Measurements from ENCODE around the gene ADGRL1. TPM values are rescaled to one million over a fixed set of nuclear protein-coding genes. Genes with fewer than 3 reads are reported as not detected.
"Not testable (repeated sequence)": the region's sequence is repeated elsewhere in the genome, so short reads cannot be mapped to it uniquely, and the experiment has no call there.

ADGRL1 gene
- total RNA-seq, 4 donors from 2014 or later: 2.4 to 64.0 (median 20.7) TPM

DNA sequence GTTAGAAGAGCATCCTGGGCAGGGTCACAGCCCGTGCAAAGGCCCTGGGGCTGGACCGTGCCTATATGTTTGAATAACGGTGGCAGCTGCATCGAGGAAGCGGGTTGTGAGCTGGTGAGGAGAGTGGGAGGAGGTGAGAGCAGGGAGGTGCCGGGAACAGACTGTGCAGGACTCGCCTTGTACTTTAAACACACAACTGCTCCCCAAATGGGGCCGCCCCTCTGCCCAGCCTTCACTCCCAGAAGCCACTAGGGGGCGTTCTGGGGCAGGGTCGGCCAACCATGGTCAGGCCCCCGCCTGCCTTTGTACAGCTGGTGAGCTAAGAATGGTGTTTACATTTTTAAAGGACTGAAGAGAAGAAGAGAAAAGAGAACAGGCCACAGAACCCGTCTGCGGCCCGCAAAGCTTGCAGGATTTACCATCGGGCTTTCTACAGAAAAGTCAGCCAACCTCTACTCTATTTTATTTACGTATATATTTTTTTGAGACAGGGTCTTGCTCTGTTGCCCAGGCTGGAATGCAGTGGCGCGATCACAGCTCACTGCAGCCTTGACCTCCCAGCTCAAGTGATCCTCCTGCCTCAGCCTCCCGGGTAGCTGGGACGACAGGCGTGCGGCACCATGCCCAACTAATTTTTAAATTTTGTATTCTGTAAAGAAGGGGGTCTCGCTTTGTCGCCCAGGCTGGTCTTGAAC lies 5.7 kb downstream of the ADGRL1 start:
- H3K4me1 ChIP-seq; H3K4me3 ChIP-seq; H3K36me3 ChIP-seq; H3K9me3 ChIP-seq; intact Hi-C loops (cut with DNase I; ENCODE audit: low total_unique reads); H3K27me3 ChIP-seq: not testable (repeated sequence)
- peak overlapping the region in 1 of 2 donors; percentile 57 for H3K27ac ChIP-seq
- TF ChIP-seq, protein P1, sequence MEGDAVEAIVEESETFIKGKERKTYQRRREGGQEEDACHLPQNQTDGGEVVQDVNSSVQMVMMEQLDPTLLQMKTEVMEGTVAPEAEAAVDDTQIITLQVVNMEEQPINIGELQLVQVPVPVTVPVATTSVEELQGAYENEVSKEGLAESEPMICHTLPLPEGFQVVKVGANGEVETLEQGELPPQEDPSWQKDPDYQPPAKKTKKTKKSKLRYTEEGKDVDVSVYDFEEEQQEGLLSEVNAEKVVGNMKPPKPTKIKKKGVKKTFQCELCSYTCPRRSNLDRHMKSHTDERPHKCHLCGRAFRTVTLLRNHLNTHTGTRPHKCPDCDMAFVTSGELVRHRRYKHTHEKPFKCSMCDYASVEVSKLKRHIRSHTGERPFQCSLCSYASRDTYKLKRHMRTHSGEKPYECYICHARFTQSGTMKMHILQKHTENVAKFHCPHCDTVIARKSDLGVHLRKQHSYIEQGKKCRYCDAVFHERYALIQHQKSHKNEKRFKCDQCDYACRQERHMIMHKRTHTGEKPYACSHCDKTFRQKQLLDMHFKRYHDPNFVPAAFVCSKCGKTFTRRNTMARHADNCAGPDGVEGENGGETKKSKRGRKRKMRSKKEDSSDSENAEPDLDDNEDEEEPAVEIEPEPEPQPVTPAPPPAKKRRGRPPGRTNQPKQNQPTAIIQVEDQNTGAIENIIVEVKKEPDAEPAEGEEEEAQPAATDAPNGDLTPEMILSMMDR (IDR thresholded peaks at IDR 0.05): peak; percentile 50 to 65 (median 53)
- DNase-seq: peak in 1 of 2 donors; percentile 50

DNA sequence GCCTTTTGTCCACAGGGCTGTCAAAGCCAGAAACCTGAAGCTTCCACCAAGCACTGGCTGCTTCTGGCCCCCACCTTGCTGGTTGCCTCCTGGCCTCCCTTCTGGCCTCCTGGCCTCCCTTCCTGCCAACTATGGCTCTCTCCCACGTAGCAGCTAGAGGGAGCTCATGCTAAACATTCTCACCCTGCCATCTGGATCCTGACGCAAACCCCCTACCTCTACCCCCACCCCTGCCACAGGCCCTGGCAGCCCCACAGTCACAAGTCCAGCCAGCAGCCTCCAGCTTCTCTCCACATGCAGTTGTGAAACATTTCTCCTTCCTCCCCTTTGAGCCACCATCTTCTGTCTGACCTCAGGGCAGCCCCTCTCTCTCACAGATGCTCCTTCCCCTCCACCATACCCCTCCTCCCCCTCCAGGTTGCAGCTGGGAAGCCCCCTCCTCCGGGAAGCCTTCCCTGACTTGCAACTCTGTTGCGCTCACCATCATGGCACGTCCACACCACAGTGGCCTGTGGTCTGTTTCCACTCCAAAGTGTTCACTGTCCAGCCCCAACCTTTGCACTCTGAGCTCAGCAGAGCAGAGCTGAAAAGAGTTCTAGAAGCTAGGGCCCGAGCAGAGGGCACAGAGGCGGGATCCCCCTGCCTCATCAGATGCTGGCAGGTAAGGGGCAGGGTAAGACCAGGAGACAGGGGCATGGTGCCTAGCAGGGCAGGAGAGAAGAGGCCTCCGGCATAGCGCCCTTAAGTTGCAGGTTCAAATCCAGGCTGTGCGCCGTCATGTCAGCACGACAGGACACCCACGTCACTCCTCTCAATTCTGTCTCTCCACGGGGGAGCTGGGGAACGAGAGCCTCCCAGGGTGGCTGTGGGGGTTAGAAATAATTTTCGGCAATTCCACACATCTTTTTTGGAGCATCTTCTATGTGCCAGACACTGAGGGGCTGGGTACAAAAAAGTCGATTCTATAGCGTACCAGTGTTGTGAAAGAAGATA lies 7.3 kb downstream of the ADGRL1 start:
- Histone ChIP-seq H3K27ac (no peak overlapping the region), H3K27me3 (no peaks in the 10 kb centered on the region), H3K36me3 (no peaks in the 10 kb centered on the region), H3K4me1 (no peaks in the 10 kb centered on the region), H3K9me3 (no peaks in the 10 kb centered on the region), H3K4me3 (no peak overlapping the region)
- intact Hi-C loops (cut with DNase I; ENCODE audit: low total_unique reads): no loop called here
- no peak for DNase-seq
- TF ChIP-seq, protein P1 (IDR thresholded peaks at IDR 0.05): no peak
- TF ChIP-seq POLR2A (IDR thresholded peaks at IDR 0.05): no peak

DNA sequence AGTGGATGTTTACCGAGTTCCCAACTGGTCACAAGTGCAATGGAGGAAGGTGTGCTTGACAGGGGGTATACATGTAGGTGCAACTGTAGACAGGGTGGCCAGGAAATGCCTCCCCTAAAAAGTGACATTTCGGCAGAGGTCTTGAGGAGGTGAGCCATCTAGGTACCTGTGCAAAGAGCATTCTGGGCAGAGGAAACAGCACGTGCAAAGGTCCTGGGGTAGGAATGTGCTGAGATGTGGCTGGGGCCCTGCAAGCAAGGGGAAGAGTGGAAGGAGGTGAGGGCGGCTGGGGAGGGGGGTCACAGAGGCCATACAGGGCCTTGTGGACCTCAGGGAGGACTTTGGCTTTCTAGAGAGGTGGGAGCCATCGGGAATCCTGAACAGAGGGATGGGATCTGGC lies 8.1 kb downstream of the ADGRL1 start:
- H3K27me3 ChIP-seq: no peaks in the 10 kb centered on the region
- no peaks in the 10 kb centered on the region for H3K36me3 ChIP-seq
- TF ChIP-seq, protein P1 (IDR thresholded peaks at IDR 0.05): no peak
- no peak for TF ChIP-seq POLR2A (IDR thresholded peaks at IDR 0.05)
- DNase-seq: no peak
- no peak overlapping the region for H3K4me3 ChIP-seq
- no peak overlapping the region for H3K27ac ChIP-seq
- intact Hi-C loops (cut with DNase I; ENCODE audit: low total_unique reads): no loop called here
- no peaks in the 10 kb centered on the region for H3K4me1 ChIP-seq
- H3K9me3 ChIP-seq: no peaks in the 10 kb centered on the region

DNA sequence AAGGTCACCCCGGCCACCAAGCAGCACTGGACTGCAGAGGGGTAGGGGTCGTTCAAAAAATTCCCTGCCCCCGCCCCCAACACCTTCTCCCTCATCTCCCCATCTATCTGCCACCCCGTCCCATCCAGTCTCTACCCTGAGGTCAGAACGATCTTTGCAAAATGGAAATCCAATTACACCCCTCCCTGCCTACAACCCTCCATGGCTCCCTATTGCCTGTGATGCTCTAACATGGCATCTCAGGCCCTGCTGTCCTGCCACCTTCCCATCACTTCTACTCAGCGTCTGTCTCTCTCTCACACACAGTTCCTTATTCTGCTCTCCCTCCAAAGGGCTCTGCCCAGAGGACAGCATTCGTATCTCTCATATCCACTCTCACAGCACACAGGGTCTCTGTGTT lies 8.7 kb downstream of the ADGRL1 start:
- H3K27me3 ChIP-seq; H3K36me3 ChIP-seq; DNase-seq; H3K9me3 ChIP-seq; H3K4me3 ChIP-seq; intact Hi-C loops (cut with DNase I; ENCODE audit: low total_unique reads); H3K4me1 ChIP-seq; H3K27ac ChIP-seq: not testable (repeated sequence)

DNA sequence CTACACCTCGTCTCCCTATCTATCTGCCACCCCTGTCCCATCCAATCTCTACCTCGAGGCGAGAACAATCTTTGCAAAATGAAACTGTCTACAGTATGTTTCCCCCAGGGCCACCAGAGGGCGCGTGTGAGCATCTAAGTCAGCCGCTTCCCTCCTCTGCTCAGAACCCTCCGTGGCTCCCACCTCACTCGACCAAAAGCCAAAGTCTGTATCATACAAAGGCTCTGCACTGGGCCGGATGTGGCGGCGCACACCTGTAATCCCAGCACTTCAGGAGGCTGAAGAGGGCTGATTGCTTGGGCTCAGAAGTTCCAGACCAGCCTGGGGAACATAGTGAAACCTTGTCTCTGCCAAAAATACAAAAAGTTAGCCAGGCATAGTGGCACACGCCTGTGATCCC lies 9.9 kb downstream of the ADGRL1 start:
- H3K36me3 ChIP-seq; H3K9me3 ChIP-seq; H3K4me3 ChIP-seq; H3K4me1 ChIP-seq; intact Hi-C loops (cut with DNase I; ENCODE audit: low total_unique reads); H3K27me3 ChIP-seq; H3K27ac ChIP-seq: not testable (repeated sequence)
- TF ChIP-seq, protein P1 (IDR thresholded peaks at IDR 0.05): peak; percentile 50 to 72 (median 62)
- DNase-seq: peak; percentile 63 to 67

DNA sequence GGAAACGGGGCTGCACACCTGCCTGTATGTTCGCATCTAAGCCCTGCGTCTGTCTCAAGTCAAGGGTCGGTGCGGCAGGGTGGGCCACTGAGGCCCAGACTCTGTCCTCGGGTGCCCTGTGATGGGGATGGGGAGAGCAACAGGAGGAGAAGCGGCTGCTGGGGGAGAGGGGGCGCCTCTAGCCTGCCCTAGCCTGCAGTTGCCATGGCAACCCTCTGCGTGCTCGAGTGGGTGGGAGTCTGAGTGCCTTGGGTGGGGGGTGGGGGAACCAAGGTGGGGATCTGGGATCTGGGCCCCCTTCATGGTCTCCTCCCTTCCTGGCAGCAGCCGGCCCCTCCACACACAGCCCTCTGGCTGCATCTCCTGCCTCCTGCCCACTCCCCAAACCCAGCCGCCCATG lies 10.8 kb downstream of the ADGRL1 start:
- H3K9me3 ChIP-seq; DNase-seq; H3K27ac ChIP-seq; H3K27me3 ChIP-seq; H3K4me3 ChIP-seq; H3K4me1 ChIP-seq; H3K36me3 ChIP-seq; intact Hi-C loops (cut with DNase I; ENCODE audit: low total_unique reads): not testable (repeated sequence)

All from uterus (tissue), 4 donors.